ENCODE data around the gene VARS2. TPM values are rescaled to one million over a fixed set of nuclear protein-coding genes. Genes with fewer than 3 reads are reported as not detected.
A peak's percentile ranks its signal among the peaks of the same experiment; 100 is the strongest.
"Not testable (repeated sequence)": the region's sequence is repeated elsewhere in the genome, so short reads cannot be mapped to it uniquely, and the experiment has no call there.

VARS2 gene
- total RNA-seq, 1 experiment from 2014 or later, result 60.3 TPM

GRCh38 chr6:30908700-30909099, 5.3 kb upstream of the VARS2 start:
- CTCF ChIA-PET, result interaction anchor here (0.6 to 1.6 kb wide), 3 partner anchors 108 to 171 kb away, joined by 6 to 7 read pairs (median 6); no protein-coding TSS in a partner anchor
- BruUV-seq (replicated peaks), result no TSS peak
- peak overlapping the region; percentile 99 for H3K4me2 ChIP-seq
- H3K9me2 ChIP-seq (ENCODE audit: insufficient read depth), result no peaks in the 10 kb centered on the region
- no peaks in the 10 kb centered on the region for H4K20me1 ChIP-seq (ENCODE audit: insufficient read depth)
- H3K4me3 ChIP-seq, result peak overlapping the region; percentile 100
- peak overlapping the region; percentile 100 for H2AFZ ChIP-seq
- peaks cover 9% of the 10 kb centered on the region for H3K79me2 ChIP-seq (ENCODE audit: low read depth)
- H3K4me1 ChIP-seq (replicated peaks; ENCODE audit: insufficient read depth), result peaks cover 7% of the 10 kb centered on the region
- H3K27ac ChIP-seq, result no peak overlapping the region
- no peak for DNase-seq
- H3K36me3 ChIP-seq (ENCODE audit: low read depth), result 0 out of 2 replicates have a peak, but pooled peaks cover 3% of the 10 kb centered on the region
- intact Hi-C loops (cut with micrococcal nuclease; ENCODE audit: unreplicated experiment), result no loop called here
- POLR2A ChIA-PET (ENCODE audit: unreplicated experiment), result no interaction called here
- H3K9me3 ChIP-seq (ENCODE audit: insufficient read depth, low read depth), result no peaks in the 10 kb centered on the region
- H3K27me3 ChIP-seq (ENCODE audit: insufficient read depth, low read depth), result no peaks in the 10 kb centered on the region
- peaks cover 35% of the 10 kb centered on the region for H3F3A ChIP-seq (ENCODE audit: insufficient read depth, low read depth)
- TF ChIP-seq, protein P1, sequence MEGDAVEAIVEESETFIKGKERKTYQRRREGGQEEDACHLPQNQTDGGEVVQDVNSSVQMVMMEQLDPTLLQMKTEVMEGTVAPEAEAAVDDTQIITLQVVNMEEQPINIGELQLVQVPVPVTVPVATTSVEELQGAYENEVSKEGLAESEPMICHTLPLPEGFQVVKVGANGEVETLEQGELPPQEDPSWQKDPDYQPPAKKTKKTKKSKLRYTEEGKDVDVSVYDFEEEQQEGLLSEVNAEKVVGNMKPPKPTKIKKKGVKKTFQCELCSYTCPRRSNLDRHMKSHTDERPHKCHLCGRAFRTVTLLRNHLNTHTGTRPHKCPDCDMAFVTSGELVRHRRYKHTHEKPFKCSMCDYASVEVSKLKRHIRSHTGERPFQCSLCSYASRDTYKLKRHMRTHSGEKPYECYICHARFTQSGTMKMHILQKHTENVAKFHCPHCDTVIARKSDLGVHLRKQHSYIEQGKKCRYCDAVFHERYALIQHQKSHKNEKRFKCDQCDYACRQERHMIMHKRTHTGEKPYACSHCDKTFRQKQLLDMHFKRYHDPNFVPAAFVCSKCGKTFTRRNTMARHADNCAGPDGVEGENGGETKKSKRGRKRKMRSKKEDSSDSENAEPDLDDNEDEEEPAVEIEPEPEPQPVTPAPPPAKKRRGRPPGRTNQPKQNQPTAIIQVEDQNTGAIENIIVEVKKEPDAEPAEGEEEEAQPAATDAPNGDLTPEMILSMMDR (conservative IDR thresholded peaks at IDR 0.05), result no peak
- no peak for TF ChIP-seq EZH2 (IDR thresholded peaks at IDR 0.05; ENCODE audit: low read depth)

DNA sequence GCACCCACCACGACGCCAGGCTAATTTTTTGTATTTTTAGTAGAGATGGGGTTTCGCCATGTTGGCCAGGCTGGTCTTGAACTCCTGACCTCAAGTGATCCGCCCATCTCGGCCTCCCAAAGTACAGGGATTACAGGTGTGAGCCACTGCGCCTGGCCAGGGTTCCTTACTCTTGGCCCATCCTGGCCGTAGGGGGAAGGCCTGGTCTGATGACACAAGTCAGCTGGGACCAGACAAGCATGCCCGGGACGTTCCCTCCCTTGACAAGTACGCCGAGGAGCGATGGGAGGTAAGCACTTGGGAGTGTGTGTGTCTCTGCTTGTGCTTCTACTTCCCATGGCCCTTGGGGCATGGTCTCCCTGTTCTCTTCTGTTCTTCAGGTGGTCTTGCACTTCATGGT, 3.6 kb upstream of the VARS2 start:
- CTCF ChIA-PET; BruUV-seq (replicated peaks); POLR2A ChIA-PET (ENCODE audit: unreplicated experiment): not testable (repeated sequence)

DNA sequence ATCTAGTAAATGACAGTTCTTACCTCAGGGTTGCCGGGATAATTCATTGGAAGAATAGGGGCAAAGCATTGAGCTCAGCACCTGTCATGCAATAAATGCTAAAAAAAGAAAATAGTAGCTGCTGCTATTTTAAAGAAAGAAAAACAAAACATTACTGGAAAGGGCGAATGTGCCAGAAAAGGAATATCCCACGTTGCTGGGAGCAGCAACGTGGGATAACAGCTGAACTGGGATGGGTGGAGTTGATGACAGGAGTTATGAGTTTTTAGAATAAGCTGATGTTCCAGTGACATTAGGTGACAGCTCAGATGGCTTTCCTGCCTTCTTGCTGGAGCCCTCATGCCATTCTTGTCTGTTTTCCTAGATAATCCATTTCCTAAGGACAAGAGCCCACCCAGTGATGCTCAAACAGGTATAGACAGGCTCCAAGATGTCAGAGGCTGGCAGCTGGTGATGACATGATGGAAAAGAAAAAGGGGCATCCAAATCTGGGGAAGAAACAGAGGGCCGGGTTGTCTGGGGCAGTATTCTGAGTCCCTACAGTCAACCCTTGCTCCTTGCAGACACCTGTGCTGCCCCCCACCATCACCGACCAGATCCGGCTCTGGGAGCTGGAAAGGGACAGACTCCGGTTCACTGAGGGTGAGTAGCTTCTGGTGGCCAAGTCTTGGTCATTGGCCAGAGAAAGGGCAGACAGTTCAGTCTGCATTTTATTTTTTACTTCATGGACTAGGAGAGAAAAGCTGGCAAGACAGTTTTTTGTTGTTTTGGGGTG, 1.1 kb upstream of the VARS2 start:
- CTCF ChIA-PET, result interaction anchor here (0.9 to 5.7 kb wide), 6 partner anchors 90 to 280 kb away, joined by 4 to 69 read pairs (median 8); partner anchors contain the start of gene PSORS1C1
- H3K27ac ChIP-seq, result no peak overlapping the region

More for the DNA sequence above, 3.6 kb upstream of the VARS2 start:
- not testable (repeated sequence) for H3K4me2 ChIP-seq; H3K36me3 ChIP-seq (ENCODE audit: low read depth); H3K79me2 ChIP-seq (ENCODE audit: low read depth); H3K9me3 ChIP-seq (ENCODE audit: insufficient read depth, low read depth); H3K4me3 ChIP-seq; H3K9me2 ChIP-seq (ENCODE audit: insufficient read depth); H4K20me1 ChIP-seq (ENCODE audit: insufficient read depth); H3K27me3 ChIP-seq (ENCODE audit: insufficient read depth, low read depth); H3K27ac ChIP-seq; DNase-seq; H2AFZ ChIP-seq
- Histone ChIP-seq H3F3A (ENCODE audit: insufficient read depth, low read depth) (peaks cover 36% of the 10 kb centered on the region), H3K4me1 (replicated peaks; ENCODE audit: insufficient read depth) (peaks cover 18% of the 10 kb centered on the region)
- intact Hi-C loops (cut with micrococcal nuclease; ENCODE audit: unreplicated experiment), result loop anchor here (10.0 kb wide), 1 partner anchor 454 kb away; no protein-coding TSS in a partner anchor

More for the DNA sequence above, 1.1 kb upstream of the VARS2 start:
- Histone ChIP-seq H4K20me1 (ENCODE audit: insufficient read depth) (no peaks in the 10 kb centered on the region), H3K36me3 (ENCODE audit: low read depth) (0 out of 2 replicates have a peak, but pooled peaks cover 3% of the 10 kb centered on the region), H3K4me3 (no peak overlapping the region), H3K4me1 (replicated peaks; ENCODE audit: insufficient read depth) (peaks cover 24% of the 10 kb centered on the region), H2AFZ (no peak overlapping the region), H3K4me2 (no peak overlapping the region), H3K27me3 (ENCODE audit: insufficient read depth, low read depth) (no peaks in the 10 kb centered on the region), H3K79me2 (ENCODE audit: low read depth) (peaks cover 9% of the 10 kb centered on the region), H3F3A (ENCODE audit: insufficient read depth, low read depth) (peaks cover 19% of the 10 kb centered on the region; the same call in 1 of the 2 replicates), H3K9me3 (ENCODE audit: insufficient read depth, low read depth) (no peaks in the 10 kb centered on the region), H3K9me2 (ENCODE audit: insufficient read depth) (no peaks in the 10 kb centered on the region)
- intact Hi-C loops (cut with micrococcal nuclease; ENCODE audit: unreplicated experiment), result loop anchor here (10.0 kb wide), 1 partner anchor 452 kb away; no protein-coding TSS in a partner anchor
- TF ChIP-seq, protein P1 (conservative IDR thresholded peaks at IDR 0.05), result no peak
- no peak for TF ChIP-seq EZH2 (IDR thresholded peaks at IDR 0.05; ENCODE audit: low read depth)
- TSS peak; percentile 36 for BruUV-seq (replicated peaks)
- DNase-seq, result no peak
- POLR2A ChIA-PET (ENCODE audit: unreplicated experiment), result interaction anchor here (0.6 to 0.7 kb wide), 2 partner anchors 29 to 182 kb away, joined by 3 to 21 read pairs; no protein-coding TSS in a partner anchor

Measured in PC-9 (cell line).